ENCODE data around the gene PLEK2.

Gene PLEK2

GRCh38 chr14:67436006-67436866 lies 24.3 kb upstream of the PLEK2 start:
- no peak overlapping the region for H3K4ac ChIP-seq (ENCODE audit: low read depth in 1 of 2, low read length in 2 of 2)
- no peak overlapping the region for H3K4me3 ChIP-seq (ENCODE audit: insufficient read depth in 1 of 2, low read depth in 1 of 2, low read length in 2 of 2)
- 83% methylated on average over 7 of the region's 10 CpGs for WGBS
- H3K36me3 ChIP-seq (ENCODE audit: control insufficient read depth in 1 of 2, insufficient read depth in 2 of 2, low read depth in 1 of 2, low read length in 2 of 2), result no peaks in the 10 kb centered on the region
- no peak overlapping the region for H3K23ac ChIP-seq (ENCODE audit: low read length in 2 of 2)
- H4K91ac ChIP-seq (ENCODE audit: low read length), result no peak overlapping the region
- H3K27me3 ChIP-seq (ENCODE audit: control insufficient read depth in 1 of 2, insufficient read depth in 1 of 2, low read length in 2 of 2), result peaks cover 34 to 65% of the 10 kb centered on the region in 2 experiments
- no peak for DNase-seq
- H3K14ac ChIP-seq (ENCODE audit: low read length in 2 of 2), result no peak overlapping the region
- no peak overlapping the region for H3K18ac ChIP-seq (ENCODE audit: low read depth in 1 of 2, low read length in 2 of 2)
- H2AFZ ChIP-seq (ENCODE audit: low read depth, low read length), result no peak overlapping the region
- no peaks in the 10 kb centered on the region for H3K9me3 ChIP-seq (ENCODE audit: control insufficient read depth, low read length)
- no peaks in the 10 kb centered on the region for H3K4me1 ChIP-seq (ENCODE audit: control insufficient read depth, insufficient read depth, low read depth, low read length)
- no peak overlapping the region for H2BK15ac ChIP-seq (ENCODE audit: low read depth, poor library complexity, severe bottlenecking)
- H2BK12ac ChIP-seq (ENCODE audit: low read length in 2 of 2), result no peak overlapping the region
- H3K9ac ChIP-seq (ENCODE audit: low read length), result no peak overlapping the region
- no peak overlapping the region for H2AK5ac ChIP-seq (ENCODE audit: low read length, severe bottlenecking)
- H3K4me2 ChIP-seq (ENCODE audit: low read length, poor library complexity, severe bottlenecking), result no peak overlapping the region
- no peak overlapping the region for H2BK5ac ChIP-seq (ENCODE audit: low read depth, low read length, poor library complexity, severe bottlenecking)
- no peak overlapping the region for H2BK120ac ChIP-seq (ENCODE audit: low read depth, low read length)
- H3K27ac ChIP-seq (ENCODE audit: low read length, poor library complexity, severe bottlenecking), result no peak overlapping the region
- H3K79me1 ChIP-seq (replicated peaks; ENCODE audit: low read length, poor library complexity, severe bottlenecking), result no peaks in the 10 kb centered on the region
- H4K8ac ChIP-seq (ENCODE audit: low read length), result no peak overlapping the region

DNA sequence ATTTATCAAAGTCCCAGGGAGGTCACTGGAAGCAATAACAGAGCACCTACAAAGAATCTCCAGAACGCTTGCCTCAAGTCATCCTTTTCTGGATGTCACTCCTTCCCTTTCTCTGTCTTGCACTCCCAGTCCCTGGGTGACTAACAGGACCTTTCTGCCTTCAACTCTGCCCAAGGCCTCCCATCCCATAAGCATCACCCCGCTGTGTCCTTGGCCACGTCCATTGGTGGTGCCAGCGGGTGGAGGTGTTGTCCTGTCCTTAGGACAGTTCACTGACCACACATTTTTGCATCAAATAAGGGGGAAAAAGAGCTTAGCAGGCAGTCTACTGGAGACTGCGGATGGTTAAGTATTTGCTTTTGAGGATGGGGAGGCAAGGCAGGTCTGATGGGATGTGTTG lies 23.6 kb upstream of the PLEK2 start:
- Histone ChIP-seq H3K4ac (ENCODE audit: low read depth in 1 of 2, low read length in 2 of 2) (no peak overlapping the region), H3K14ac (ENCODE audit: low read length in 2 of 2) (no peak overlapping the region), H3K4me1 (ENCODE audit: control insufficient read depth, insufficient read depth, low read depth, low read length) (no peaks in the 10 kb centered on the region), H3K4me2 (ENCODE audit: low read length, poor library complexity, severe bottlenecking) (no peak overlapping the region), H2BK120ac (ENCODE audit: low read depth, low read length) (no peak overlapping the region), H3K9me3 (ENCODE audit: control insufficient read depth, low read length) (no peaks in the 10 kb centered on the region), H2AK5ac (ENCODE audit: low read length, severe bottlenecking) (no peak overlapping the region), H3K27me3 (ENCODE audit: control insufficient read depth in 1 of 2, insufficient read depth in 1 of 2, low read length in 2 of 2) (peaks cover 34 to 67% of the 10 kb centered on the region in 2 experiments), H4K91ac (ENCODE audit: low read length) (no peak overlapping the region), H3K4me3 (ENCODE audit: insufficient read depth in 1 of 2, low read depth in 1 of 2, low read length in 2 of 2) (no peak overlapping the region), H3K27ac (ENCODE audit: low read length, poor library complexity, severe bottlenecking) (no peak overlapping the region), H3K79me1 (replicated peaks; ENCODE audit: low read length, poor library complexity, severe bottlenecking) (no peaks in the 10 kb centered on the region), H2AFZ (ENCODE audit: low read depth, low read length) (no peak overlapping the region), H2BK15ac (ENCODE audit: low read depth, poor library complexity, severe bottlenecking) (no peak overlapping the region), H4K8ac (ENCODE audit: low read length) (no peak overlapping the region), H3K23ac (ENCODE audit: low read length in 2 of 2) (no peak overlapping the region), H3K36me3 (ENCODE audit: control insufficient read depth in 1 of 2, insufficient read depth in 2 of 2, low read depth in 1 of 2, low read length in 2 of 2) (no peaks in the 10 kb centered on the region), H2BK5ac (ENCODE audit: low read depth, low read length, poor library complexity, severe bottlenecking) (no peak overlapping the region), H3K18ac (ENCODE audit: low read depth in 1 of 2, low read length in 2 of 2) (no peak overlapping the region), H3K9ac (ENCODE audit: low read length) (no peak overlapping the region), H2BK12ac (ENCODE audit: low read length in 2 of 2) (no peak overlapping the region)
- 82% methylated on average over 5 of the region's 5 CpGs for WGBS
- no peak for DNase-seq

- H3K4me3 ChIP-seq (ENCODE audit: insufficient read depth in 1 of 2, low read depth in 1 of 2, low read length in 2 of 2), result no peak overlapping the region
- no peak overlapping the region for H3K4me2 ChIP-seq (ENCODE audit: low read length, poor library complexity, severe bottlenecking)
- H3K4ac ChIP-seq (ENCODE audit: low read depth in 1 of 2, low read length in 2 of 2), result no peak overlapping the region
- H4K91ac ChIP-seq (ENCODE audit: low read length), result no peak overlapping the region
- H3K14ac ChIP-seq (ENCODE audit: low read length in 2 of 2), result no peak overlapping the region
- no peaks in the 10 kb centered on the region for H3K36me3 ChIP-seq (ENCODE audit: control insufficient read depth in 1 of 2, insufficient read depth in 2 of 2, low read depth in 1 of 2, low read length in 2 of 2)
- H3K27me3 ChIP-seq (ENCODE audit: control insufficient read depth in 1 of 2, insufficient read depth in 1 of 2, low read length in 2 of 2), result peaks cover 21 to 44% of the 10 kb centered on the region in 2 experiments
- H2AK5ac ChIP-seq (ENCODE audit: low read length, severe bottlenecking), result no peak overlapping the region
- peaks cover 8% of the 10 kb centered on the region for H3K4me1 ChIP-seq (ENCODE audit: control insufficient read depth, insufficient read depth, low read depth, low read length)
- H3K79me1 ChIP-seq (replicated peaks; ENCODE audit: low read length, poor library complexity, severe bottlenecking), result no peaks in the 10 kb centered on the region
- no peak overlapping the region for H4K8ac ChIP-seq (ENCODE audit: low read length)
- no peak overlapping the region for H2AFZ ChIP-seq (ENCODE audit: low read depth, low read length)
- H2BK12ac ChIP-seq (ENCODE audit: low read length in 2 of 2), result no peak overlapping the region
- no peak overlapping the region for H3K18ac ChIP-seq (ENCODE audit: low read depth in 1 of 2, low read length in 2 of 2)
- no peak overlapping the region for H3K23ac ChIP-seq (ENCODE audit: low read length in 2 of 2)
- no peak overlapping the region for H2BK15ac ChIP-seq (ENCODE audit: low read depth, poor library complexity, severe bottlenecking)
- H2BK120ac ChIP-seq (ENCODE audit: low read depth, low read length), result no peak overlapping the region
- H3K9ac ChIP-seq (ENCODE audit: low read length), result no peak overlapping the region
- no peak for DNase-seq
- no peak overlapping the region for H3K27ac ChIP-seq (ENCODE audit: low read length, poor library complexity, severe bottlenecking)
- WGBS, result 31% methylated on average over 7 of the region's 7 CpGs
- no peaks in the 10 kb centered on the region for H3K9me3 ChIP-seq (ENCODE audit: control insufficient read depth, low read length)
- no peak overlapping the region for H2BK5ac ChIP-seq (ENCODE audit: low read depth, low read length, poor library complexity, severe bottlenecking)
Measured at GRCh38 chr14:67432050-67432564, 20.1 kb upstream of the PLEK2 start.

DNA sequence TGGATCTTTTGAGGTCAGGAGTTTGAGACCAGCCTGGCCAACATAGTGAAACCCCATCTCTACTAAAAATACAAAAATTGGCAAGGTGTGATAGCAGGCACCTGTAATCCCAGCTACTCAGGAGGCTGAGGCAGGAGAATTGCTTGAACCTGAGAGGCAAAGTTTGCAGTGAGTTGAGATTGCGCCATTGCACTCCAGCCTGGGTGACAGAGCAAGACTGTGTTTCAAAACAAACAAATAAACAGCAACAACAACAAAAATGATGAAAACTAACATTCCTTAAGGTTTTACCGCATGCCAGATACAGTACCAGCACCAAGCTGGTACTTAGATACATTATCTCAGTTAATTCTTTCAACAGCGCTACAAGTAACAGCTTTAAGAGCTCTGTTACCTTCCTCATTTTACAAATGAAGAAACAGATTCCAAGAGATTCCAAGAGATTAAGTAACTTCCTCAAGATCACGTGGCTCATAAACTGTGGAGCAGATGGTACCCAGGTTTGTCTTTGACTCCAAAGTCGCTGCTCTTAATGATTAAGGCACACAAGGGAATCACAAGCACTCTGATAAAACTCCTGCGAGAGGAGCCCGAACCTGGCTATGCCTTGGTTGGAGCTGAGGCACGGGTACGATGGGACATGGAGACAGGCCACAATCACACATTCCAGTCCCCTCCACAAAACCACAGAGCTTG lies 17.7 kb upstream of the PLEK2 start:
- Histone ChIP-seq H3K18ac (ENCODE audit: low read depth in 1 of 2, low read length in 2 of 2) (no peak overlapping the region), H3K23ac (ENCODE audit: low read length in 2 of 2) (no peak overlapping the region), H3K36me3 (ENCODE audit: control insufficient read depth in 1 of 2, insufficient read depth in 2 of 2, low read depth in 1 of 2, low read length in 2 of 2) (no peaks in the 10 kb centered on the region), H3K27ac (ENCODE audit: low read length, poor library complexity, severe bottlenecking) (no peak overlapping the region), H3K27me3 (ENCODE audit: control insufficient read depth in 1 of 2, insufficient read depth in 1 of 2, low read length in 2 of 2) (peaks cover 7 to 41% of the 10 kb centered on the region in 2 experiments), H3K14ac (ENCODE audit: low read length in 2 of 2) (no peak overlapping the region), H3K4me1 (ENCODE audit: control insufficient read depth, insufficient read depth, low read depth, low read length) (peaks cover 10% of the 10 kb centered on the region), H2BK5ac (ENCODE audit: low read depth, low read length, poor library complexity, severe bottlenecking) (no peak overlapping the region), H2BK15ac (ENCODE audit: low read depth, poor library complexity, severe bottlenecking) (no peak overlapping the region), H3K4me2 (ENCODE audit: low read length, poor library complexity, severe bottlenecking) (no peak overlapping the region), H2BK120ac (ENCODE audit: low read depth, low read length) (no peak overlapping the region), H3K79me1 (replicated peaks; ENCODE audit: low read length, poor library complexity, severe bottlenecking) (no peaks in the 10 kb centered on the region), H2AK5ac (ENCODE audit: low read length, severe bottlenecking) (no peak overlapping the region), H3K4ac (ENCODE audit: low read depth in 1 of 2, low read length in 2 of 2) (no peak overlapping the region), H4K8ac (ENCODE audit: low read length) (no peak overlapping the region), H3K9ac (ENCODE audit: low read length) (no peak overlapping the region), H2BK12ac (ENCODE audit: low read length in 2 of 2) (no peak overlapping the region), H3K4me3 (ENCODE audit: insufficient read depth in 1 of 2, low read depth in 1 of 2, low read length in 2 of 2) (no peak overlapping the region), H3K9me3 (ENCODE audit: control insufficient read depth, low read length) (no peaks in the 10 kb centered on the region), H2AFZ (ENCODE audit: low read depth, low read length) (no peak overlapping the region), H4K91ac (ENCODE audit: low read length) (no peak overlapping the region)
- DNase-seq, result no peak
- 84% methylated on average over 9 of the region's 9 CpGs for WGBS
